A549 (cell line): Measurements from ENCODE around the gene LCP1. TPM values are rescaled to one million over a fixed set of nuclear protein-coding genes. Genes with fewer than 3 reads are reported as not detected.

Experiments
- ATAC-seq, 2 experiments: fragments of 200-7000 bp in 1 of 2; fragments of >200 bp in 1 of 2; cut with Nextera tagmentation in 1 of 2; cut with Tn5 transposase in 1 of 2; 3 replicates each; pipeline versions ENCODE4 v1.8.0 to v1.9.1; 2018 to 2020; ENCODE audit warnings: mild to moderate bottlenecking in 1 of 2, moderate library complexity in 1 of 2
- CTCF ChIA-PET: fragments of 300-600 bp; sonication (Branson Sonifier 250); formaldehyde crosslinking; extraction: SDS; loops from one replicate; lab custom pipeline; 2021; ENCODE audit warnings: antibody characterized with exemption, inconsistent platforms; lab: Yijun Ruan, JAX
- POLR2A ChIA-PET: fragments of 350-600 bp; formaldehyde crosslinking; extraction: SDS; loops from one replicate; lab custom pipeline; 2021; ENCODE audit warnings: antibody characterized with exemption, inconsistent platforms; lab: Yijun Ruan, JAX
- DNase-seq, 2 experiments: peaks; one replicate each; pipeline versions ENCODE4 v3.0.0 to v3.0.0-alpha.2; 2011 to 2016; ENCODE audit warnings: low read depth in 1 of 2, low spot score in 1 of 2
- FAIRE-seq: peaks from 2 replicates; lab custom pipeline; 2011; peaks lifted over from hg19 to GRCh38; lab: Jason Lieb, UNC
- H3K27ac ChIP-seq, 2 experiments: fragments of >200 bp; sonication (Bioruptor Twin); formaldehyde crosslinking; 3 replicates each; pipeline ENCODE4 v1.5.1; 2016 to 2017
- H3K4me1 ChIP-seq: fragments of >200 bp; sonication (Bioruptor Twin); formaldehyde crosslinking; 3 replicates; pipeline ENCODE4 v1.6.1; 2016
- H3K4me2 ChIP-seq: fragments of >200 bp; sonication (Bioruptor Twin); formaldehyde crosslinking; 3 replicates; pipeline ENCODE4 v1.6.1; 2016
- H3K4me3 ChIP-seq: fragments of >200 bp; sonication (Bioruptor Twin); formaldehyde crosslinking; 3 replicates; pipeline ENCODE4 v1.5.1; 2016
- H3K9me3 ChIP-seq: fragments of >200 bp; sonication (Bioruptor Twin); formaldehyde crosslinking; 3 replicates; pipeline ENCODE4 v1.6.1; 2016
- CHD4 ChIP-seq: fragments of 200-600 bp; sonication (generic); IDR thresholded peaks from 2 replicates; pipeline ENCODE4 v1.6.1; 2016; ENCODE audit warnings: antibody characterized with exemption, mild to moderate bottlenecking, borderline replicate concordance
- EHF ChIP-seq: fragments of 250-450 bp; sonication (Bioruptor Pico); IDR thresholded peaks from 2 replicates; pipeline ENCODE4 v1.5.0; 2020; ENCODE audit warnings: mild to moderate bottlenecking
- EHMT2 ChIP-seq: fragments of 200-600 bp; sonication (generic); IDR thresholded peaks from 2 replicates; pipeline ENCODE4 v1.6.1; 2016; ENCODE audit warnings: antibody characterized with exemption, low read depth, mild to moderate bottlenecking, moderate library complexity
- HOXA7 ChIP-seq: fragments of 250-450 bp; sonication (Bioruptor Pico); IDR thresholded peaks from 2 replicates; pipeline ENCODE4 v1.5.0; 2020; ENCODE audit warnings: mild to moderate bottlenecking, moderate library complexity
- NFE2L2 ChIP-seq: fragments of 150-350 bp; conservative IDR thresholded peaks from 2 replicates; pipeline ENCODE4 v1.6.1; 2014; ENCODE audit warnings: low read length
- PHF8 ChIP-seq: fragments of 200-600 bp; sonication (generic); IDR thresholded peaks from 2 replicates; pipeline ENCODE4 v1.6.1; 2016; ENCODE audit warnings: low read depth, mild to moderate bottlenecking, antibody characterized with exemption, moderate library complexity, borderline replicate concordance
- RAD21 ChIP-seq, 2 experiments: fragments of >200 bp in 1 of 2; sonication (Bioruptor Twin) in 1 of 2; formaldehyde crosslinking in 1 of 2; IDR thresholded peaks in 1 of 2; conservative IDR thresholded peaks in 1 of 2; 2 replicates in 1 of 2; 3 replicates in 1 of 2; pipeline ENCODE4 v1.6.1; 2012 to 2018; ENCODE audit warnings: inconsistent platforms in 1 of 2
- RARB ChIP-seq: fragments of 250-450 bp; sonication (Bioruptor Pico); IDR thresholded peaks from 2 replicates; pipeline ENCODE4 v1.8.0; 2021; ENCODE audit warnings: mild to moderate bottlenecking, moderate library complexity
- SMC3 ChIP-seq: fragments of >200 bp; sonication (Bioruptor Twin); formaldehyde crosslinking; IDR thresholded peaks from 3 replicates; pipeline ENCODE4 v1.6.1; 2018; ENCODE audit warnings: inconsistent platforms
- TP53 ChIP-seq: fragments of 250-450 bp; sonication (Bioruptor Pico); IDR thresholded peaks from 2 replicates; pipeline ENCODE4 v1.5.0; 2021; ENCODE audit warnings: mild to moderate bottlenecking, moderate library complexity
- ZSCAN20 ChIP-seq: fragments of 250-450 bp; sonication (Bioruptor Pico); IDR thresholded peaks from 2 replicates; pipeline ENCODE4 v1.8.0; 2022; ENCODE audit warnings: mild to moderate bottlenecking, moderate library complexity
- WGBS: methylation state at CpG from one replicate; pipeline ENCODE4 v1.1.6; 2017; ENCODE audit errors: missing lambda C conversion rate; 5-methylcytosine and 5-hydroxymethylcytosine counted together
- polyA plus RNA-seq, 4 experiments: library from polyadenylated mRNA; depleted of rRNA in 3 of 4; stranded (reverse); fragments of >200 nt; fragmentation: RNase III in 1 of 4; extraction: RNeasy Plus Mini Kit Qiagen cat#74134 plus additional on column Dnase treatment in 1 of 4; gene quantifications; 2 replicates in 3 of 4; 3 replicates in 1 of 4; pipeline ENCODE4 v1.2.3, GENCODE V29; 2011 to 2017
- TF ChIP-seq, protein P1 (sequence below): fragments of >200 bp; sonication (Bioruptor Twin); formaldehyde crosslinking; IDR thresholded peaks from 3 replicates; pipeline ENCODE4 v1.5.1; 2016
- TF ChIP-seq, protein P2 (sequence below): fragments of 250-450 bp; sonication (Bioruptor Pico); IDR thresholded peaks from 2 replicates; pipeline ENCODE4 v1.5.0; 2020; ENCODE audit warnings: low read depth, mild to moderate bottlenecking, moderate library complexity
- TF ChIP-seq, protein P3 (sequence below): fragments of 200-600 bp; sonication (generic); IDR thresholded peaks from 2 replicates; pipeline ENCODE4 v1.6.1; 2016; ENCODE audit warnings: antibody characterized with exemption, mild to moderate bottlenecking, moderate library complexity

Gene LCP1
- polyA plus RNA-seq, 2 of the 4 experiments (the other 2 are of a cell fraction): 0.09 to 0.19 TPM

DNA sequence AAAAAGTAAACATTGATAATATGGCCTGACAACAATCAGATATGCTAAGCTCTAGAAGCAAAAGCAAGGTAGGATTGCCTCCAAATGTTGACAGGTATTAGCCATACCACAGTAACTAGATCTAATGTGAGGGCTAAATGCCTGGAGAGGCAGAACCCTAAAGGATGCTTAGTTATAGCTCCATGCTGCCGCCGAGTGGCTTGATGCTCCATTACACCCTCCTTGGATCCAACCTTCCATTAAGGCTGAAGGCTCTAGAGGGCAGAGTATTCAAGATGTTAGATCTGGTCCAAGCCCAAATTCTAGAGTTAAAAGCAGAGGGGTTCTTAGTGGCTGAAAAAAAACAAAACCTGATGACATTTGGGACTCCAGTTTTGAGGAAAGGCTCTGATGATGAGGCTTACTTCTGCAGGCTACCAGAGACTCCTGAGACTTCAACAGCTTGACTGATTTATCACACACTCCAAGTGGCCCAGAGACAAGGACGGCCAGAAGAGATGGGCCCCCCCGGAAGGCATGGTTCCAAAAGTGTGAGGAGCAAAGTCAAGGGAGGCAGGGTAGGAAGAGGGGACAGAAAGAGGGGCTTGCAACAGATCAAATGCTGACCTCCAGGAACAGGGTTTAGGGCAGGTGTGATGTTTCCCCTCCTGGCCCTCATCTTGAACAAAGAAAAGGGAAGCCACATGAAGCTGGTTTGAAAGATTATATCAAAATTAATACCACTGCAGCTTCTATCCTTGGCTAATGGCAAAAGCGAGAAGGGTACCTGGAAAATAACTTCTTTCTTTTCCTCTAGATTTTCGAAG is 55.2 kb downstream of the LCP1 start:
- Histone ChIP-seq H3K4me2 (no peak overlapping the region), H3K9me3 (no peaks in the 10 kb centered on the region), H3K4me1 (no peaks in the 10 kb centered on the region), H3K4me3 (no peak overlapping the region), H3K27ac (no peak overlapping the region)
- FAIRE-seq: no peak
- WGBS: 49% methylated on average over 6 of the region's 6 CpGs
- ChIA-PET POLR2A (interaction anchor here (0.8 kb wide), 1 partner anchor 319 kb away, joined by 3 read pairs; no protein-coding TSS in a partner anchor), CTCF (interaction anchor here (0.5 to 4.2 kb wide), 22 partner anchors 9 to 503 kb away, joined by 3 to 31 read pairs (median 4); no protein-coding TSS in a partner anchor)
- TF ChIP-seq EHMT2: no peak
- TF ChIP-seq ZSCAN20 (CRISPR knock-in tag): no peak
- peak; percentile 80 to 81 for TF ChIP-seq RAD21 (conservative IDR thresholded peaks at IDR 0.05 in 1 of 2, IDR thresholded peaks at IDR 0.05 in 1 of 2)
- TF ChIP-seq PHF8: no peak
- TF ChIP-seq, protein P1, sequence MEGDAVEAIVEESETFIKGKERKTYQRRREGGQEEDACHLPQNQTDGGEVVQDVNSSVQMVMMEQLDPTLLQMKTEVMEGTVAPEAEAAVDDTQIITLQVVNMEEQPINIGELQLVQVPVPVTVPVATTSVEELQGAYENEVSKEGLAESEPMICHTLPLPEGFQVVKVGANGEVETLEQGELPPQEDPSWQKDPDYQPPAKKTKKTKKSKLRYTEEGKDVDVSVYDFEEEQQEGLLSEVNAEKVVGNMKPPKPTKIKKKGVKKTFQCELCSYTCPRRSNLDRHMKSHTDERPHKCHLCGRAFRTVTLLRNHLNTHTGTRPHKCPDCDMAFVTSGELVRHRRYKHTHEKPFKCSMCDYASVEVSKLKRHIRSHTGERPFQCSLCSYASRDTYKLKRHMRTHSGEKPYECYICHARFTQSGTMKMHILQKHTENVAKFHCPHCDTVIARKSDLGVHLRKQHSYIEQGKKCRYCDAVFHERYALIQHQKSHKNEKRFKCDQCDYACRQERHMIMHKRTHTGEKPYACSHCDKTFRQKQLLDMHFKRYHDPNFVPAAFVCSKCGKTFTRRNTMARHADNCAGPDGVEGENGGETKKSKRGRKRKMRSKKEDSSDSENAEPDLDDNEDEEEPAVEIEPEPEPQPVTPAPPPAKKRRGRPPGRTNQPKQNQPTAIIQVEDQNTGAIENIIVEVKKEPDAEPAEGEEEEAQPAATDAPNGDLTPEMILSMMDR: peak; percentile 77
- TF ChIP-seq HOXA7 (CRISPR knock-in tag): no peak
- TF ChIP-seq SMC3: peak; percentile 73
- peak; percentile 93 to 99 for ATAC-seq
- peak; percentile 55 to 66 for DNase-seq

DNA sequence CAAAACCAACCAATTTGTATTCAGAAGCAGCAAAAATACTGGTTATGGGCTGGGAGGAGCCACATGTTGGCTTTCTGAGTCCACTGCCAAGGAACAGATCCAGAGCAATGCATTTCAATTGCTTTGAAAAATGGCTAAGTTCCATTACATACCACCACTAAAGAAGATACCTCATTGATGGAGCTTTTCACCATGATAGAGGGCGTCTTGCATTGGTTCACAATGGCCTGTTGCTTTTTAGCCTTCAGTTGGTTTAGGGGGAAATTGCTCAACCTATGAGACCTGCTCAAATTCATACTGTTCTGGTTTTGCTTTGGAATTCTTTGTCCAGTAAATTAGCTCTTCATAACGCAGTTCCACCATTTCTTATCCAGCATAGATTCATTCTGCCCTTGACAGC is 55.9 kb downstream of the LCP1 start:
- H3K4me1 ChIP-seq: no peaks in the 10 kb centered on the region
- no peak overlapping the region for H3K4me2 ChIP-seq
- ChIA-PET CTCF (interaction anchor here (0.5 to 4.2 kb wide), 22 partner anchors 9 to 503 kb away, joined by 3 to 31 read pairs (median 4); no protein-coding TSS in a partner anchor), POLR2A (interaction anchor here (0.8 kb wide), 1 partner anchor 318 kb away, joined by 3 read pairs; no protein-coding TSS in a partner anchor)
- TF ChIP-seq, protein P2, sequence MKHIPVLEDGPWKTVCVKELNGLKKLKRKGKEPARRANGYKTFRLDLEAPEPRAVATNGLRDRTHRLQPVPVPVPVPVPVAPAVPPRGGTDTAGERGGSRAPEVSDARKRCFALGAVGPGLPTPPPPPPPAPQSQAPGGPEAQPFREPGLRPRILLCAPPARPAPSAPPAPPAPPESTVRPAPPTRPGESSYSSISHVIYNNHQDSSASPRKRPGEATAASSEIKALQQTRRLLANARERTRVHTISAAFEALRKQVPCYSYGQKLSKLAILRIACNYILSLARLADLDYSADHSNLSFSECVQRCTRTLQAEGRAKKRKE: no peak
- TF ChIP-seq CHD4: no peak
- no peak for TF ChIP-seq NFE2L2
- TF ChIP-seq EHF: no peak
- TF ChIP-seq, protein P3, sequence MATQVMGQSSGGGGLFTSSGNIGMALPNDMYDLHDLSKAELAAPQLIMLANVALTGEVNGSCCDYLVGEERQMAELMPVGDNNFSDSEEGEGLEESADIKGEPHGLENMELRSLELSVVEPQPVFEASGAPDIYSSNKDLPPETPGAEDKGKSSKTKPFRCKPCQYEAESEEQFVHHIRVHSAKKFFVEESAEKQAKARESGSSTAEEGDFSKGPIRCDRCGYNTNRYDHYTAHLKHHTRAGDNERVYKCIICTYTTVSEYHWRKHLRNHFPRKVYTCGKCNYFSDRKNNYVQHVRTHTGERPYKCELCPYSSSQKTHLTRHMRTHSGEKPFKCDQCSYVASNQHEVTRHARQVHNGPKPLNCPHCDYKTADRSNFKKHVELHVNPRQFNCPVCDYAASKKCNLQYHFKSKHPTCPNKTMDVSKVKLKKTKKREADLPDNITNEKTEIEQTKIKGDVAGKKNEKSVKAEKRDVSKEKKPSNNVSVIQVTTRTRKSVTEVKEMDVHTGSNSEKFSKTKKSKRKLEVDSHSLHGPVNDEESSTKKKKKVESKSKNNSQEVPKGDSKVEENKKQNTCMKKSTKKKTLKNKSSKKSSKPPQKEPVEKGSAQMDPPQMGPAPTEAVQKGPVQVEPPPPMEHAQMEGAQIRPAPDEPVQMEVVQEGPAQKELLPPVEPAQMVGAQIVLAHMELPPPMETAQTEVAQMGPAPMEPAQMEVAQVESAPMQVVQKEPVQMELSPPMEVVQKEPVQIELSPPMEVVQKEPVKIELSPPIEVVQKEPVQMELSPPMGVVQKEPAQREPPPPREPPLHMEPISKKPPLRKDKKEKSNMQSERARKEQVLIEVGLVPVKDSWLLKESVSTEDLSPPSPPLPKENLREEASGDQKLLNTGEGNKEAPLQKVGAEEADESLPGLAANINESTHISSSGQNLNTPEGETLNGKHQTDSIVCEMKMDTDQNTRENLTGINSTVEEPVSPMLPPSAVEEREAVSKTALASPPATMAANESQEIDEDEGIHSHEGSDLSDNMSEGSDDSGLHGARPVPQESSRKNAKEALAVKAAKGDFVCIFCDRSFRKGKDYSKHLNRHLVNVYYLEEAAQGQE: no peak
- TF ChIP-seq RARB: no peak
- no peak for TF ChIP-seq TP53 (CRISPR knock-in tag)
- no peak overlapping the region for H3K4me3 ChIP-seq
- no peaks in the 10 kb centered on the region for H3K9me3 ChIP-seq
- H3K27ac ChIP-seq: no peak overlapping the region
- DNase-seq: no peak
- WGBS: 3% methylated on average over 2 of the region's 2 CpGs
- no peak for FAIRE-seq
- ATAC-seq: no peak
